Stimulated activated CD4-positive, alpha-beta T cell treated with anti-CD3 and anti-CD28 coated beads, Interleukin-1b, Interleukin-23, amount 100 ng/mL, for 48 hours (primary cell): Measurements from ENCODE around the gene PDE5A.
A peak's percentile ranks its signal among the peaks of the same experiment; 100 is the strongest.
"Not testable (repeated sequence)": the region's sequence is repeated elsewhere in the genome, so short reads cannot be mapped to it uniquely, and the experiment has no call there.

Experiments
- DNase-seq: peaks from one replicate; pipeline ENCODE4 v3.0.0-alpha.2; 2020

PDE5A gene

GRCh38 chr4:119628281-119629141 is at the start of gene PDE5A:
Gene PDE5A (minus strand): TSS chr4:119628804. CDS start chr4:119628671, 133 bp downstream.
- DNase-seq, result peak; percentile 75

GRCh38 chr4:119676101-119676500 is 47.5 kb upstream of the PDE5A start:
- no peak for DNase-seq

- DNase-seq, result no peak
These were observed 46.8 kb upstream of the PDE5A start for GRCh38 chr4:119675391-119675790.

- no peak for DNase-seq
These were observed 44.3 kb upstream of the PDE5A start for GRCh38 chr4:119672938-119673337.

GRCh38 chr4:119672086-119672485 is 43.5 kb upstream of the PDE5A start:
- no peak for DNase-seq

GRCh38 chr4:119671205-119671604 is 42.6 kb upstream of the PDE5A start:
- no peak for DNase-seq

GRCh38 chr4:119667802-119668201 is 39.2 kb upstream of the PDE5A start:
- DNase-seq, result no peak

- no peak for DNase-seq
These were observed 38.1 kb upstream of the PDE5A start for GRCh38 chr4:119666653-119667091.

- no peak for DNase-seq
These were observed 37.1 kb upstream of the PDE5A start for GRCh38 chr4:119665752-119666151.

- DNase-seq, result no peak
These were observed 35.7 kb upstream of the PDE5A start for GRCh38 chr4:119664168-119664907.

- no peak for DNase-seq
These were observed 34.7 kb upstream of the PDE5A start for GRCh38 chr4:119663160-119663788.

- DNase-seq, result not testable (repeated sequence)
These were observed 34.0 kb upstream of the PDE5A start for GRCh38 chr4:119662612-119663011.

GRCh38 chr4:119661231-119661630 is 32.6 kb upstream of the PDE5A start:
- DNase-seq, result no peak

- no peak for DNase-seq
These were observed 31.0 kb upstream of the PDE5A start for GRCh38 chr4:119659576-119659975.

GRCh38 chr4:119657111-119657611 is 28.6 kb upstream of the PDE5A start:
- no peak for DNase-seq

- DNase-seq, result no peak
These were observed 27.7 kb upstream of the PDE5A start for GRCh38 chr4:119656342-119656741.

- DNase-seq, result no peak
These were observed 26.7 kb upstream of the PDE5A start for GRCh38 chr4:119655111-119655837.

- no peak for DNase-seq
These were observed 25.4 kb upstream of the PDE5A start for GRCh38 chr4:119653990-119654389.

- DNase-seq, result no peak
These were observed 24.4 kb upstream of the PDE5A start for GRCh38 chr4:119652998-119653397.

- no peak for DNase-seq
These were observed 19.8 kb upstream of the PDE5A start for GRCh38 chr4:119648398-119648797.

- no peak for DNase-seq
These were observed 19.0 kb upstream of the PDE5A start for GRCh38 chr4:119647558-119647957.

- no peak for DNase-seq
These were observed 17.9 kb upstream of the PDE5A start for GRCh38 chr4:119646347-119647071.
